ENCODE data around the gene RPS23.

DNA sequence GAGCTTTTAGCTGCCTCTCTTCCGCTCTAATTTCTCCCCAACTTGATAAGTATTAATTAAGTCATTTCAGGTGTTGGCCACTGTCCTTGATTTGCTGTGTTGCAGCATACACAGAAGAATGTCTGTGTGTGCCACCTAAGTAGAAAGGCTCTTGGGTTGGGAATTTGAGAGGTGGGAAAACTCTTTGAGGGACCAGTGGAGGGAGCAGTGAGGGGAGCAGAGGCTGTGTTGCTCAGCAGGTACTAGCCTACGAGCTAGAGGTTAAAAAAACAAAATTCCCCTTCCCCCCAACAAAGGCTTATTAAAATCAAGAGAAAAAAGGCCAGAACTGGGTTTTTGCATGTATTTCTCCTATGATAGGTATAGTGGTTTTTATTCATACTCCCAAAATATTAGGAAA, 20.9 kb downstream of the RPS23 start:
- no peak for TF ChIP-seq CTCF (IDR thresholded peaks at IDR 0.05)
- TF ChIP-seq POLR2A (IDR thresholded peaks at IDR 0.05) = no peak
- TF ChIP-seq POLR2AphosphoS5 (IDR thresholded peaks at IDR 0.05; ENCODE audit: insufficient read depth in 1 of 2, low read depth in 1 of 2) = no peak
